HUES6 (cell line): Measurements from ENCODE around the gene TTLL13.
"Not testable (repeated sequence)": the region's sequence is repeated elsewhere in the genome, so short reads cannot be mapped to it uniquely, and the experiment has no call there.

ENCODE experiments used
- H3K27ac ChIP-seq: 2 replicates; pipeline ENCODE4 v1.7.0; 2013; ENCODE audit warnings: low read depth, mild to moderate bottlenecking, low read length, inconsistent platforms
- H3K27me3 ChIP-seq: 2 replicates; pipeline ENCODE4 v1.6.1; 2013; ENCODE audit warnings: low read length; ENCODE audit not compliant: control insufficient read depth, insufficient read depth
- H3K36me3 ChIP-seq: 2 replicates; pipeline ENCODE4 v1.6.1; 2013; ENCODE audit warnings: low read length; ENCODE audit not compliant: control insufficient read depth, insufficient read depth
- H3K4me1 ChIP-seq: 2 replicates; pipeline ENCODE4 v1.6.1; 2013; ENCODE audit warnings: low read length; ENCODE audit not compliant: control insufficient read depth, insufficient read depth
- H3K4me3 ChIP-seq: 2 replicates; pipeline ENCODE4 v1.5.1; 2013; ENCODE audit warnings: low read depth, low read length
- H3K9ac ChIP-seq: one replicate; pipeline ENCODE4 v1.6.1; 2013; ENCODE audit warnings: mild to moderate bottlenecking, low read length
- H3K9me3 ChIP-seq: 2 replicates; pipeline ENCODE4 v1.6.1; 2013; ENCODE audit warnings: low read depth, low read length; ENCODE audit not compliant: control insufficient read depth, insufficient read depth

TTLL13 gene

GRCh38 chr15:90291679-90292356 is 42.5 kb downstream of the TTLL13 start:
- Histone ChIP-seq H3K4me3 (no peak overlapping the region), H3K9ac (no peak overlapping the region), H3K9me3 (no peaks in the 10 kb centered on the region), H3K27me3 (no peaks in the 10 kb centered on the region), H3K36me3 (no peaks in the 10 kb centered on the region), H3K27ac (no peak overlapping the region), H3K4me1 (peaks cover 16% of the 10 kb centered on the region)

DNA sequence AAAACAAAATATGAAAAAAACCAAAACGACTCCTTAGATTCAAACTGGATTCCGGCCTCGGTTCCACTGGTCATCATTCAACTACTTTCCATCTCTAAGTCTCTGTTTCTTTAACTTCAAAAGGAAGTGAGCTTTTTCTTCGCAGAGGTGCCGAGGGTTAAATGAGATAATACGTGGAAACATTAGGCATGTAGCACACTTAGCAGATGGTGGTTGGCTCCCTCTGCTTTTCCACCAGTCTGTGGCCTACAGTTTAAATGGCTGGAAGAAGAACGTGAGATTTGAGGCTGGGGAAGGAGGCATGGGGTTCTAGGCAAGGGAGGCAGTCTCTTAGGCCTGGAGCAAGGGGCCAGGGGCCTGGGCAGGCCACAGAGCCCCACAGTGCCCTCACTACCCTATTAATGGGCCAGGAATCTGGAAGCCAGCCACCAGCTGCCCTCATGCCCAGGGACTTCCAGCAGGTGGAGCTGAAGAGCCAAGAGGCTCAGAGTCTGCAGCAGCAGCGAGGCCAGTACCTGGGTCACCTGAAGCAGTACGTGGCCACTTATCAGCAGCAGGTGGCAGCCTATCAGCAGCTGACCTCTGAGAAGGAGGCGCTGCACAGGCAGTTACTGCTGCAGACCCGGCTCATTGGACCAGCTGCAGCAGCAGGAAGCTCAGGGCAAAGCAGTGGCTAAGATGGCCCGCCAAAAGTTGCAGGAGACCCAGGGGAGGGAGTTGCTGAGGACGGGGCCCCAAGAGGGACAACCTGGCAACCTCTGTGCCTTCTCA is 43.9 kb downstream of the TTLL13 start:
- H3K4me3 ChIP-seq, H3K27ac ChIP-seq, H3K4me1 ChIP-seq, H3K27me3 ChIP-seq, H3K36me3 ChIP-seq, H3K9ac ChIP-seq, H3K9me3 ChIP-seq: not testable (repeated sequence)

DNA sequence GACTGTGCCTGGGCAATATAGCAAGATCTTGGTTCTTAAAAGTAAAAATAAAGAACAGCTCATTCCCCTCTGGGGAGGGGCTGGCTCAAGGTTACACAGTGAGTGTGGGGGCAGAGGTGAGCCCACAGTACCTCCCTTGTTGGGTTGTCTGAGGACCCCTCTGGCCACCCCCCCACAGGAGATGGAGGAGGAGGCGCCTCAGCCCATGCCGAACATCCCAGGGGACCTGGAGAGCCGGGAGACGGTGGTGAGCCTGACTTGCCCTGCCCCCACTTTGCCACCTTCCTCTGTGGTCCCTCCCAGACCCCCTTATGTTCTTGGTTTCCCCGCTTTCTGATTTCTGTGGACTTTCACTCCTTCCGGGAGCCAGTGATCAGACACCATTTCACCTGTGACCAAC is 44.8 kb downstream of the TTLL13 start:
- Histone ChIP-seq H3K9me3 (no peaks in the 10 kb centered on the region), H3K4me3 (no peak overlapping the region), H3K36me3 (no peaks in the 10 kb centered on the region), H3K4me1 (peaks cover 8% of the 10 kb centered on the region; the same call in 1 of the 2 replicates), H3K27me3 (no peaks in the 10 kb centered on the region), H3K9ac (no peak overlapping the region), H3K27ac (no peak overlapping the region)

DNA sequence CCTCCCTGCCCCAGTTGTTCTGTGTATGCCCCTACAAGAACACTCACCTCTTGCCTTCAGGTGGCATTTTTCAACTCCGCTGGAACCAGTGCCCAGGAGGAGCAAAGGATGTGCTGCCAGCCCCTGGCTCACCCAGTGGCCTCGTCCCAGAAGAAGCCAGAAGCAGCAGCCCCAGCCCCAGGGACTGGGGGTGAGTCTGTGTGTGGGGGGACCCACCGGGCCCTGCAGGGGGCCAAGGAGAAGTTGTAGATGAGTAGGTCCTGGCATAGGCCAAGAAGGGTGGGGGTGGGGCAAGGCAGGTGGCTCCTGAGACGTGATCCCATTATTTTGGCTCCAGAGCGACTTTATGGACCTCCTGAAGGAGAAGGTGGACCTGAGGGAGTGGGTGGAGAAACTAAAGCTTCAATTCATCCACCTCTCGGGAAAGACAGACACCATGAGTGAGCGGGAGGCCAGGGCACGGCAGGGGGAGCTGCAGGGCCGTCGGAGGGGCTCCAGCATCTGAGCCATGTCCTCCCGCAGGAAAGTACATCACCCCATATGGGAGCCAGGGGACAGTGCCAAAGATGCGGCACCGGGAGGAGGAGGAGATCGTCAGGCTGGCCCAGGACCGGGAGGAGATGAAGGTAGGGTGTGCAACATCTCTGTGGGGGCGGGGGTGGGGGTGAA is 45.4 kb downstream of the TTLL13 start:
- Histone ChIP-seq H3K27me3 (no peaks in the 10 kb centered on the region), H3K4me1 (peaks cover 8% of the 10 kb centered on the region; the same call in 1 of the 2 replicates), H3K4me3 (no peak overlapping the region), H3K36me3 (no peaks in the 10 kb centered on the region), H3K27ac (no peak overlapping the region), H3K9ac (no peak overlapping the region), H3K9me3 (no peaks in the 10 kb centered on the region)

- Histone ChIP-seq H3K9me3 (no peaks in the 10 kb centered on the region), H3K27me3 (no peaks in the 10 kb centered on the region)
Measured at GRCh38 chr15:90295270-90295648, 45.9 kb downstream of the TTLL13 start.

GRCh38 chr15:90296316-90296884 is 47.0 kb downstream of the TTLL13 start:
- H3K9ac ChIP-seq, H3K27ac ChIP-seq, H3K36me3 ChIP-seq, H3K27me3 ChIP-seq, H3K4me3 ChIP-seq, H3K9me3 ChIP-seq: not testable (repeated sequence)
- peaks cover 13% of the 10 kb centered on the region for H3K4me1 ChIP-seq

More at GRCh38 chr15:90295270-90295648, 45.9 kb downstream of the TTLL13 start:
- H3K9ac ChIP-seq = no peak overlapping the region
- peaks cover 8% of the 10 kb centered on the region; the same call in 1 of the 2 replicates for H3K4me1 ChIP-seq
- H3K4me3 ChIP-seq = no peak overlapping the region
- H3K27ac ChIP-seq = no peak overlapping the region
- no peaks in the 10 kb centered on the region for H3K36me3 ChIP-seq

GRCh38 chr15:90297021-90297420 is 47.7 kb downstream of the TTLL13 start:
- Histone ChIP-seq H3K36me3 (no peaks in the 10 kb centered on the region), H3K4me3 (no peak overlapping the region), H3K9me3 (no peaks in the 10 kb centered on the region), H3K9ac (no peak overlapping the region), H3K27ac (no peak overlapping the region), H3K27me3 (no peaks in the 10 kb centered on the region), H3K4me1 (peaks cover 14% of the 10 kb centered on the region)

GRCh38 chr15:90300541-90300940 is 51.2 kb downstream of the TTLL13 start:
- Histone ChIP-seq H3K9ac (no peak overlapping the region), H3K4me1 (peaks cover 7% of the 10 kb centered on the region), H3K27me3 (no peaks in the 10 kb centered on the region), H3K27ac (no peak overlapping the region), H3K9me3 (no peaks in the 10 kb centered on the region), H3K36me3 (no peaks in the 10 kb centered on the region), H3K4me3 (no peak overlapping the region)

DNA sequence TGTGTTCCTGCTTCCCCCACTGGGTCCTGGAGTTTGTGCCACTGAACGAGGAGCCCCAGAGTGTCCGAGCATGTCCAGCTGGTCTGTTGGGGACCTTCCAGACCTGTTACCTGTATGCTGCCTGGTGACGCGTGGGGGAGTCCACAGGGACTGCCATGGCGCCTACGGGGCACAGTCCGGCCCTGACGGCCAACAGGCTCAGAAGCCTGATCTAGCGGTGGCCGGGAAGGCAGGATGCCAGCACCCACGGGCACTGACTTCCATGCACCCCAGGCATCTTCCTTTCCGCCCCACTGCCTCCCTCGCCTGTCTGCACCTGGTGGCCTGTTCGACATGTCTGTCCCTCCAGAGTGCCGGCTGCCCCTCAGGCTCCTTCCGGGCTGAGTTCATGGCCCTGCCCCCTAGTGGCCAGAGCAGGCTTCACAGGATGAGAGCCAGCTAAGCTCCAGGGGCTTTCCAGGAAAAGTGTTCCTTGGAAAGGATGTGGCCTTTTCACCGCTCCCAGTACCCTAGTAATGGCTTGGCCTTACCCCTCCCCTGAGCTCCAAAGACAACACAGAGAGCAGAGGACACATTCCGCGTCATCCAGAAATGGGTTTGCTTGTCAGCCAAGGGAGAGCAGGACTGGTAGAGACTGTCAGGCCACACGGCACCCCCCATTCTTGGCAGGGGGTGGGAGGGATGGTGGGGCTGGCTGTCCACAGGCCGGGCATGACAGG is 51.8 kb downstream of the TTLL13 start:
- no peak overlapping the region for H3K4me3 ChIP-seq
- H3K27ac ChIP-seq = no peak overlapping the region
- H3K9ac ChIP-seq = no peak overlapping the region

DNA sequence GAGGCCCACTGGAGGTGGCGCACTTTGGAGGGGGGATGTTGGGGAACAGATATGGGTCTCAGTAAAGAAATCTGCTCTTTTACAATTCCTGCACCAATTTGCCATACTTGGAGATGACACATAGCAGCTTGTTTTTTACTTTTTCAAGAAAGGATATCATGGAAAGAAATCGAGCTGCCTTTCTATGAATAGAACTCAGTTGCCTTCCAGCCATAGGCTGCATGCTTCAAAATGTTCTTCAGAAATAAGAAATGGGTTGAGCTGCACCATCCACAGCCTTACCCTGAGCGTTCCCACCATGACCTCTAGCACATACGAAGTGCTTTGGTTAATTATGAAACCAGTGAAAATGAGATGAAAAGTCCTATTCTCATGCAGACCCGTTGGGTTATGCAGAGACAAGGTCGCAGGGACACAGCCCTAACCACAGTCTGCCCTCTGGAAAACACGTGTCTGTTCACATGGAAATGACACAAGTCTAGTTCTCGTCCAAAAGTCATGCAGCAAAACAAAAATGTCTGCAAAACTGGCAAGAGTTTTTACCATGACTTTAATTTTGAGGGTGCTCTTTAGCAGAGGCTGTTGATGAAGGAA is 52.4 kb downstream of the TTLL13 start:
- peaks cover 7% of the 10 kb centered on the region for H3K4me1 ChIP-seq
- no peaks in the 10 kb centered on the region for H3K9me3 ChIP-seq
- H3K9ac ChIP-seq = no peak overlapping the region
- no peaks in the 10 kb centered on the region for H3K36me3 ChIP-seq
- H3K27me3 ChIP-seq = no peaks in the 10 kb centered on the region
- H3K27ac ChIP-seq = no peak overlapping the region
- H3K4me3 ChIP-seq = no peak overlapping the region

More for the DNA sequence above, 51.8 kb downstream of the TTLL13 start:
- H3K4me1 ChIP-seq = peaks cover 7% of the 10 kb centered on the region
- H3K36me3 ChIP-seq = no peaks in the 10 kb centered on the region
- H3K9me3 ChIP-seq = no peaks in the 10 kb centered on the region
- H3K27me3 ChIP-seq = no peaks in the 10 kb centered on the region
